NCI-H1694 treated with DMSO at 0.1 percent for 48 hours (cell line): ENCODE measurements around the gene NOL6.
"Not testable (repeated sequence)": the region's sequence is repeated elsewhere in the genome, so short reads cannot be mapped to it uniquely, and the experiment has no call there.

ENCODE experiments used
- DNase-seq: peaks from one replicate; lab custom pipeline; 2025; lab: John Stamatoyannopoulos, UW

NOL6 gene

GRCh38 chr9:33471361-33471760 lies 2.4 kb downstream of the NOL6 start:
- no peak for DNase-seq

GRCh38 chr9:33469891-33470290 lies 3.8 kb downstream of the NOL6 start:
- DNase-seq, result no peak

DNA sequence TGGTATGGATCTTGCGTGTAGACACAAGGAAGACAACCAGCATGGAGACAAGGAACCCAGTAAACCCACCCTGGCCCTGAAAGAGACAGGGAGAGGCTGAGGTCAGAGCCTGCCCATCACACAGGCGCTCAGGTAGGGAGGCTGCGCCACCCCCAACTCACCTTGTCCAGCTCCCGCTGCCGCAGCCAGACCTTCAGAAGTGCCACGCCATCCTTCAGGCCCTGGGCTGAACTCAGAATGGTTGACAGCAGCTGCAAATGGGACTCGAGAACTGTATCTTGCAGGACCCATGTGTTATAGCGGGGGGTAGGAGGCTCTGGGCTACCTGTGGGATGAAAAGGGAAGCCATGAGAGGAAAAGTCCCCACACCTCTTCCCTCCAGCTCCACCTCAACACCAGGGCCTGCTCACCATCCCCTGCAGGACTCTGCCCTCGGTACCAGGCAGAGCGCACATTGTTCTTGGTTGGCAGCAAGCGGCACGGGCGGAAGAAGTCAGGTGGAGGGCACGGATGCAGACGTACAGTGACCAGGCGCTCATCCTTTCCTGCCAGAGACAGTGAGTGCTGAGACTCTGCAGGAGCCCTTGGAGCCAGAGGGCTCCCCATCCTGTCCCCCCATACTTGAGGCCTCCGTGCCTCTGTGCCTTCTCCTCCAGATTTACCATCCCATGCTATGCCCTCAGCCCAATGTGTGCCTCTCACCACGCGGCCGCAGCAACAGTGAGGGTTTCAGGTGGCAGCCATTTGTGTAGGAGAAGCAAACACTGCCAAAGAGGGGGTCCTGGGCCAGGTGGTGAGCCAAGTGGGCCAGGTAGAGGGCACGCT lies 4.7 kb downstream of the NOL6 start:
- DNase-seq, result no peak

DNA sequence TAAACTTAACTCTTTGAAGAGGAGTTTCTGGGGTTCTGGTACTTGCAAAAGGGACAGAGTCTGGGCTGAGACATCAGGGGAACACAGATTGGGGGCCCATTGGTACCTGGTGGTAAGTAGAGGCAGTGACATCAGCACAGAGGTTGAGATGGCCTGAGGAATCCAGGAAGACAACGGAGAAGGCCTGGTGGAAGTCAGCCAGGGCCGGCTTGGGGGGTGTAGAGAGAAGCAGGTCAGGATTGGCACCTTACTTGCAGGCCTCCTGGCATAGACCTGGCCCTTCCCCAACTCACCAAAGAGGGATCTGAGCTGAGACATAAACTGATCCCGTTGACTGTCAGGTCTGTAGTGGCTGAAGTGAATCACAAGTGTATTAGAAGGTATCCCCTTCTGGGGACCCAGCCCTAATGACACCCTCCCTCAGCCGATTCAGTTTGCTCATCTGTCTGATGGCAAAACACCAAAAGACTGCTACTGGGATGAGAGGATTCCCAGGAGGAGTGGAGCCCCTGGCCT lies 5.5 kb downstream of the NOL6 start:
- no peak for DNase-seq

DNA sequence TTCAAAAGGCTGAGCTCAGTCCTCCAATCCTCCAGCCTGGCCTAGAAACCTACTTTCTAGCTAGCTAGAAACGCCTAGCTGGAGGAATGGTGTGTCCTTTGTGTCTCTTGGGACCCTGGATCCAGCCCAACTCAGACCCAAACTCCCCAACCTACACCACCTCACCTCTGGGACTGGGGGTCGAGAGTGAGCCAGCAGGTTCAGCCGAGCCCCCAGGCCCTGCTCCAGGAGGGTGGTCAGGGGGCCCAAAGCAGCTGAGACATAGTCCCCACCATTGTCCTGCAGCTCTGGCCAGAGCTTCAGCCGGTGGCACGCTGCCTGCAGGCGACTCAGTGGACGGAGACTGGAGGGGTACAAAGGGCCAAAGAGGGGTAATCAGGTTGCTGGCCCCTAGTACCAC lies 6.2 kb downstream of the NOL6 start:
- DNase-seq, result no peak

DNA sequence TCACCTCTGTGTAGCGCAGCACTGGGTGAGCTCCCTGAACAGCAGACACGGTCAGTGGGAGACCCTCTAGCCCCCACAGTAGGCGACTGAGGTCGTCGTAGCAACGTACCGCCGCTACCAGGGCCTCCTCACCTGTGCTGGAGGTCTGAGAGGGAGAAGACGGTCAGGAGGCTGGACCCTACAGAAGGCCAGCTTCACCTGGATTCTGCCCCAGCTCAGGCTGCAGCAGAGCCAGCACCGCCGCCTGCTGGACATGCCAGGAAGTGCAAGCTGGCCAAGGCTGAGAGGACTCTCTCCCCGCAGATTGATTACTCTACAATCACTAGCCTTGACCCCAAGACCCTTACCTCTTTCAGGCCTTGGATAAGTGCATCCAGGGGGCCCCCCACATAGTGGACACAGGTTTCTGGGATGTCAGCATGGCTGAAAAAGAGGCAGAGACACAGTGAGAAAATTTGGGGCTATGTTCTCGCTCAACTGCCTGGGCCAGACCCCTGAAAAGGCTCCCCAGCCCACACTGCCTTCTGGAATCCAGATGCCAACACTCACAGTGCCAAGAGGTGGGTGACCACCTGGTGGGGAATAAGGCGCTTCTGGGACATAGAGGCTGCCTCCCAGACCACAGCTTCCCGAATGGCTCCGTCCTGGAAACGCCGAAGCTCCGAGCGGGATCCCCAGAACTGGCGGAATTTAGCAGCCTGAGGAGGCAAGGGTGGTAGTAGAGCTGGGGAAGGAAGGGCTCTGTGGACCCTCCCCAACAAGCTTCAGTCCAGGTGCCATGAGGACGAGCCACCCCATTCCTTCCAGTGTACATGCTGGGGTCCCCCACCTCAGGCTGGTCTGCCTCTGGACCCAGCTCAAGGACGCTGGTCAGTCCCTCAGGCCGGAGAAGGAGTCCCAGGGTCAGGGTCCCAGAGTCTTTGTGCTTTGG lies 6.9 kb downstream of the NOL6 start:
- DNase-seq, result peak; percentile 20

GRCh38 chr9:33465596-33466564 lies 7.8 kb downstream of the NOL6 start:
- no peak for DNase-seq

DNA sequence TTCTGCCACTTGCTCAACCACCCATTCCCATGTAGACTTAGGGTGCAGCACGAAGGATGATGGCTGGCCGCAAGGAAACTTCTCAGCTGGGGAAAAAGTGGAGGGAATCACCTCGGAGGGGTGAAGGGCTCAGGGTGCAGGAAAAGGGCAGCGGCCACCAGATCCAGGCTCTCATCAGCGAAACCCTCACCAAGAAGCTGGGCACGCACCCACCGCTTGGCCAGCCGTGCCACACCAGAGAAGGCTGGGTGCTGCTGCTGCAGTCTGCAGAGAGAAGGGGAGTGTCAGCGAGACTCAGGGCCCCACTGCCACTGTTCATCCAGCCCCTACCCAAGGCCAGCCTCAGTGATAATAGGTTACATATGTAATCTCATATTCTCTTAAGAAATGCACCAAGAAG lies 8.6 kb downstream of the NOL6 start:
- DNase-seq, result no peak

GRCh38 chr9:33464045-33464636 lies 9.6 kb downstream of the NOL6 start:
- DNase-seq, result no peak

DNA sequence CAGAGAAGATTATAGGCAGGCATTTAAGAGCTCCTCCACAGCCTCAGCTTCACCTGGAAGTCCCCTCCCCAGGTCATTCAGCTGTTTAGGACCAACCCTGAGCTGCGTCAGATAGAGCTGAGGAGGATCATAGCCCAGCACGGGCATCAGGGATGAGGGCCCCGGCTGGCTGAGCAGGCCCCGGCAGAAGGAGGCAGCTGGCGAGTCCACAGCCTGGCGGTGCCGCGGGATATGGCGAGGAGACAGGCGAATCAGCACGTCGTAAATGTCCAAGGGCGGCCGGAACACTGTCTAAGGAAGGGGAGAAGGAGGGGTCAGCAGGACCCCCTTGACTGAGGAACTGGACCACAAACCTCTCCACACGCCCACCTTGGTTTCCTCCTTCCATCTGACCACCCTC lies 10.6 kb downstream of the NOL6 start:
- DNase-seq, result no peak

DNA sequence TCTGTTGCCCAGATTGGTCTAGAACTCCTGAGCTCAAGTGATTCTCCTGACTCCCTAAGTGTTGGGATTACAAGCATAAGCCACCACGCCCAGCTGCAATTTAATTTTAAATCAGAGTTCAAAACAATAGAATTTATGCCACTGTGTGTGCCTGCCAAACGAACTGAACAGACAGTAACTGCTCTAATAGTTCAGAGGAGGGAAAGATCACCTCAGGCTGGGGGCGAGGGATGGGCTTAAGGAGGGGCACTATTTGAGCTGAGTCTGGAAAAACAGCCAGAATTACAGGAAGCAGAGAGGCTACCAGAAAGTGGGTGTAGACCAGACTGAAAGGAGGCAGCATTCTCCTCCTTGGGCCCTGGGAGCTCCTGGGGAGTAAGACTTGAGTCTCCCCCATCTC lies 12.2 kb downstream of the NOL6 start:
- no peak for DNase-seq

GRCh38 chr9:33460854-33461253 lies 12.9 kb downstream of the NOL6 start:
- no peak for DNase-seq

DNA sequence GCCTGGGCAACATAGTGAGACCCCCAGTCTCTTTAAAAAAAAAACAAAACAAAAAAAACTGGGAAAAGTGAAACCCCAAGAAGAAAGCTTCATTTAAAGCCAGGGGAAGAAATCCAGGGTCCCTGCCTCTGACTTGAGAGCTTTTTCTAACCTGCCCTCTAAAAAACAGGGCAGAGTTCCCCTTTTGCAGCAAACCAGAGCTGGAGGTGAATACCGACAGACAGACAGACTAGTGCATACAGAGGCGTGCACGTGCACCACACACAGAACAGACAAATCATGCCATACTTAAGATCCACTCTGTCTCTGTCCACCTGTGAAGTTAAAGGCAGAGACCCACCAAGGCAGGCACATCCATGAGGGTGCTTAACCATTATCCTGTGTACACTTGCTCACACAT lies 14.6 kb downstream of the NOL6 start:
- no peak for DNase-seq

- no peak for DNase-seq
These were observed 15.3 kb downstream of the NOL6 start for GRCh38 chr9:33458444-33458843.

DNA sequence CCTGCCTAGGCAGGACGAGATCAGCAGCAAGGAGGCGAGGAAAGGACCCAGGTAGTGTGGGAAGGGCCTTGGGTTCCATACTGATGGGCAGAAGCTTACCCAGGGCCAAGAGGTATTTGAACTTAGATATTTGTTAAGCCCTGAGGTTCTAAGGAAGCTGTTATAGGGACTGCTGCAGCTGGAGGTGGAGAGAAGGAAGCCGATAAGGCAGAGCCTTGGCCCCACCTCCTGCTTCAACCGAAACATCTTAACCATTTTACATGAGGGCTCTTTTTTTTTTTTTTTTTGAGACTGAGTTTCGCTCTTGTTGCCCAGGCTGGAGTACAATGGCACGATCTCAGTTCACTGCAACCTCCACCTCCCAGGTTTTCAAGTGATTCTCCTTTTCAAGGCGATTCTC lies 17.8 kb downstream of the NOL6 start:
- DNase-seq, result no peak

DNA sequence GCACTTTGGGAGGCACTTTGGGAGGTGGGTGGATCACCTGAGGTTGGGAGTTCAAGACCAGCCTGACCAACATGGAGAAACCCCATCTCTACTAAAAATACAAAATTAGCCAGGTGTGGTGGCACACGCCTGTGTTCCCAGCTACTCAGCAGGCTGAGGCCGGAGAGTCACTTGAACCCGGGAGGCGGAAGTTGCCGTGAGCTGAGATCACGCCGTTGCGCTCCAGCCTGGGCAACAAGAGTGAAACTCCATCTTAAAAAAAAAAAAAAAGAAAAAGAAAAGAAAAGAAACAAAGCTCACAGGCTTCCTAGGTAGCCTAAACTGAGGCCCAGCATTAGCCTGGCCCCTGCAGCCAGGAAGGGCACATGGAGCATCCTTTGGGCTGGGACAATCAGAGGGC lies 18.3 kb downstream of the NOL6 start:
- not testable (repeated sequence) for DNase-seq

DNA sequence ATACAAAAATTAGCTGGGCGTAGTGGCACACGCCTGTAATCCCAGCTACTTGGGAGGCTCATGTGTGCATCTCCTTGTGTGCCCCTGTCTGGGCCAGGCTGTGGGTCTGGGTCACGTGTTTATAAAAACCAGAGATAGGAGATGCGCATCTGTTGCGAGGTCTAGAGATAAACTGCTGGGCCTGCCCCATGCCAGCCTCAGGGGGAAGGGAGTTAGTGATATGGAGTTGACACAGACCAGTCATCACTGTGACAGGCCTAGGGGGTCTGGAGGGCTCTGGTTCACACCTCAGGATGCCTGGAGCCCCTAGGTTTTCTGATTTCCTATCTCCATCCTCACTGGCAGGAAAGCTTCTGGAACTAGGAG lies 19.1 kb downstream of the NOL6 start:
- not testable (repeated sequence) for DNase-seq

GRCh38 chr9:33453999-33454660 lies 19.6 kb downstream of the NOL6 start:
- DNase-seq, result no peak

DNA sequence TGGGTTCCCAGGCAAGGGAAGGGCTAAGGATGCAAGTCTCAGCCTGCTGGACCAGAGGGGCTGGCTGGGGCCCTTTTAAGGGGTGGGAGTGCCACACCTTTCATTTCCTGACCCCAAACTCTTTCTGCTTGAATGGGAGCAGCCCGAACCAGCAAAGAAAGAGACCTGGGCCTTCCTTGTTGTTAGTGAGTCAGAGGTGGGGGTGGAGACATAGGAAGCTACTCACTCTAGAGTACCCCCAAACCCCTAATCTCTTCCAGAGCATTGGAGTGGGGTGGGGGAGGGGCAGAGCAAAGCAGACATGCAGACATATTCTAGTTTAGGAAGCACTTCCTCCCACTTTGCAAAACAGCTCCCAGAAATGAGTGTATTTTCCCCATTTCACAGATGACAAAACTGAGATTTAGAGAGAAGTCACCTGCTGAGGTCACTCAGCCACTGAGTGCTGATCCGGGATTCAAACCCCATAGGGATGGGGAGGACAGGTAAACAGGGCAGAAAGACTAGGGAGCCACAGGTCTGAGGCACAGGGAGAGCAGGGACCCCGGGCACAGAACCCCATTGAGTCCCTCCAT lies 20.4 kb downstream of the NOL6 start:
- DNase-seq, result no peak

- peak; percentile 61 for DNase-seq
These were observed 20.9 kb downstream of the NOL6 start for GRCh38 chr9:33452828-33453271.
